Activated CD4-positive, alpha-beta T cell treated with anti-CD3 and anti-CD28 coated beads, Interleukin-2, amount 50 U/mL, for 4 hours (primary cell): ENCODE results near the gene APBB1IP.
"Not testable (repeated sequence)": the region's sequence is repeated elsewhere in the genome, so short reads cannot be mapped to it uniquely, and the experiment has no call there.

Source experiments
- DNase-seq, 2 experiments: peaks; one replicate each; pipeline ENCODE4 v3.0.0-alpha.2; 2020

The APBB1IP gene

GRCh38 chr10:26478061-26478460 lies 39.9 kb downstream of the APBB1IP start:
- no peak for DNase-seq

- DNase-seq, result no peak
These were observed 41.8 kb downstream of the APBB1IP start for GRCh38 chr10:26479766-26480492.

DNA sequence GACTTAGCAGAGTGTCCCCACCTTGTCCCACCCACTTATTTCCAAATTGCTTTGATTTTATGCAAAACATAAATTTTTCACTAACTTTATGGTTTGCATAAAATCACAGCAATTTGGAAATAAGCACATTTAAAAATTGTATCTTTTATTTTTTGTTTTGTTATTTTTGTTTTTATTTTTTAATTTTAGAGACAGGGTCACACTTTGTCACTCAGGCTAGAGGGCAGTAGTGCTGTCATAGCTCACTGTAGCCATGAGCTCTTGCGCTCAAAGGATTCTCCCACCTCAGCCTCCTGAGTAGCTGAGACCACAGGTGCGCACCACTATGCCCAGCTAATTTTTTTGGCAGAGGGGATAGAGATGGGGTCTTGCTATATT lies 43.2 kb downstream of the APBB1IP start:
- no peak for DNase-seq

DNA sequence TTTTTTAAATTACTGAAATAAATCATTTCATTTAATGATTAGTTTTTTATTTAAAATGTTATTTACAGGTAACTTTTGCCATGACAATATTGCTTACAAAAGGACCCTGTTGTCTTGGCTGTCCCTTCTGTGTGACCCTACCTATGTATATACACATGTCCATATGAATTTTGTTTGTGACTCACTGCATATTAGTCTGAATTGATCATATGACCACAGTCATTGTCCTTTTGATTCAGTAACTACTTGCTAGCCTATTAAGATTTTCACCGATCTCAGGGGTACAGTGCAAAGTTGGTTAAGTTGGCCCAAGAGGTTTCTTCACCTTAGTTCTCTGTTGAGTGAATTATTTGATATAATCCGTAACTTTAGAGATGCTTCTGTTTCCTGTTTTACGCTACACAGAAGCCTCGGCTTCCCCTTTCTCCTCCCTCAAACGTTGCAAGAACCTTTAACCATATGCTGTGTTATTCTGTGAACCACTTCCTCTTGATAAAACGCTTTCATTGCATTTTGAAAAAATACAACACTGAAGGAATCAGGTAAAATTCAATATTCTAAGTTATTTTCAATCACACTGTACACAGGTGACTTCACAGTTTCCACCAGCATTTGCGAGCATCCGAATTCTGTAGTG lies 43.9 kb downstream of the APBB1IP start:
- no peak for DNase-seq

- DNase-seq, result no peak
These were observed 45.4 kb downstream of the APBB1IP start for GRCh38 chr10:26483554-26483953.

DNA sequence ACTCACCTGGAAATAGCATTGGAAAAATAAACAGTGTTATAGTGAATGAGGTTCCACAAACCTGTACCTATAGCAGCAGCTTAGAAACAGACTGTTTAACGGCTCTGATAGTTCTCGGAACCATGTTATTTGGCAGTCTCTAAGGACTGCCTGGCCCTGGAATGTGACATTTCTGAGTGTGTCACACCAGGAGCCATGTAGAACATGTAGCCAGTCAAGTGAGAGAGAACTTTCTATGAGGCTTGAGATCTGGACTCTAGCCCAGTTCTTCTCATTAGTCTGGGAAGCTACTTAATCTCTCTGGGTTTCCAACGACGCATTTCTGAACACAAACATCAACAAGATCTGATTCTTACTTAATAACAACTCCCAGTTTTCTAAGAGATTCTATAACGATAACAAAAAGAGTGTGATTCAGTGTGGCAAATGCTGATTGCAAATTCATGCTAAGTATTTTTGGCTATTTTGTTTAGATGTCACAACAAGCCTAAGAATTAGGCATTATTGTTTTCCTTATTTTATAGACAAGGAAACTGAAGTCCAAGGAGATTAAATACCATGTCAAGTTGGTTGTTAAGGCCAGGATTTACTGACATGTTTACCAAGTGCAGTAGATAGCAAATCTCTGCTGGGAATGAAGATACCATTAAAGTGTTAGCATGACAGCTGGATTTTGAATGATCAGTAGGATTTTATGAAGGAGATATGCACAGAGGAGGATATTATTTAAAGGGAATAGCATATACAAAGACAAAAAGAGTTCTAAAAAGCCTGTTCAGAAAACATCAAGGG lies 47.2 kb downstream of the APBB1IP start:
- no peak for DNase-seq

DNA sequence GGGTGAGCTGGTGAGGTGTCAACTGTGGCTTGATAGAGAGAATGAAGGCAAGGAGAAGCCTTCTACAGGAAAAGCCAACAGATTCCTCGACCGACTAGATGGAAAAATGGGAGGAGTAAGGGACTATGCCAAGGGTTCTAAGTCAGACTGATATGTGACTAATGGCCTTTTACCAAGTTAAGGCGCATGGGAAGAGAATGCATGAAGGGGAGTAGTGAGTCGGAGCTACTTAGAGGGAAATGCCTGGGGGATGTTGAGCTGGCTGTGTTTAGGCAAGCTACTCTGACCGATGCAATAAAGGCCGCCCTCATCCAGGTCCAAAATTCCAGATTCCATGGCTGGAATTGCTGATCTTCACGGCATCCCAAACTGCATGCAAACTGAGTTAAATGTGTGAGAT lies 48.2 kb downstream of the APBB1IP start:
- no peak for DNase-seq

DNA sequence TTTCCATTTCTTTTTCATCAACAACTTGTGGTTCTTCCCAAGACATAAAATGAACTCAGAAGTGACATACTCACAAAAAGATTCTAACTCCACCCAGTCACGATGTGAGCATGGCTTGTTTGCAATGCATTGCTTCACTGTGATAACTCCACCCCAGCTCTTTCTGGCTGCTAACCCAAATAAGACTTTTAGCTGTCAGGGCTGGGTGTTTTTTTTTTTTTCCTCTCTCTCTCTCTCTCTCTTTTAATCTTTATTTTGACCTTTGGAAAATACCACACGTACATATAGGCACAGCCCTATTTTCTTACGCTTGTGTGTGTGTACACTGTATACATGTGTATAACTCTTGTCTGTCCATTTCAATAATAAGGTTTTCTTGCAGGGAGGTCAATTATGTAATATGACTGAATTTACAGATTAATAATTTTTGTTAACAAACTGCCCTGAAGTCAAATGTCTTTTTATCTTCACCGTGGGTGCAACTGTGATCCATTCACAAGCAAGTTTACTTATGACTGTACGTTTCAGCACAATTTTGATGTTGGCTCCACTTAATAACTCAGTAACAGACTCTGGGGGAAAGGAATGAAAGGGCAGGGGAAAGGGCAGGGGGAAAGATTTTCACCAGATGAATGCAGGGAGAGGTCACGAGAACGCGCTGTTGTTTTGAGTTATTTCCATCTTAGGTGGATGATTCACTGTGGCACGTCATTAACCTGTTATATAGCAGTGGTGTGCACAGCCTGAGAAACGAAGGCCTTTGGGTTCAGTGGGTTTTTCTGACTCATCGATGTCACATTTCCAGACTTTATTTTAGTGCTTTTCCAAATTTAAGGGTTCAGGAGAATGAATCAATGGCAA lies 49.1 kb downstream of the APBB1IP start:
- peak; percentile 59 to 62 for DNase-seq

DNA sequence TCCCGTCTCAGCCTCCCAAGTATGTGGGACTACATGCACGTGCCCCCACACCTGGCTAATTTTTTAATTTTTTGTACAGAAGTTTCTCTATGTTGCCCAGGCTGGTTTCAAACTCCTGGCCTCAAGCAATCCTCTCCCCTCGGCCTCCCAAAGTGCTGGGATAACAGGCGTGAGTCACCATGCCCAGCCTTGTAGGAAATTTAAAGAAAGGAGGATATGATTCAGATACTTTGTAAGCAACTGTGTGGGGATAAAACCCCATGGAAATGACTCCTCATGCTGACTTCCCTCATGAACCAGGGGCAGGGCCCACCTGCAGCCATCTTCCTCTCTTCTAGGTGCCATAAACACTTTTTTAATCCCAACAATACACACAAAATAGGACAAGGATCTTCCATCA lies 50.2 kb downstream of the APBB1IP start:
- peak; percentile 7 to 21 for DNase-seq

GRCh38 chr10:26489081-26489480 lies 50.9 kb downstream of the APBB1IP start:
- no peak for DNase-seq

DNA sequence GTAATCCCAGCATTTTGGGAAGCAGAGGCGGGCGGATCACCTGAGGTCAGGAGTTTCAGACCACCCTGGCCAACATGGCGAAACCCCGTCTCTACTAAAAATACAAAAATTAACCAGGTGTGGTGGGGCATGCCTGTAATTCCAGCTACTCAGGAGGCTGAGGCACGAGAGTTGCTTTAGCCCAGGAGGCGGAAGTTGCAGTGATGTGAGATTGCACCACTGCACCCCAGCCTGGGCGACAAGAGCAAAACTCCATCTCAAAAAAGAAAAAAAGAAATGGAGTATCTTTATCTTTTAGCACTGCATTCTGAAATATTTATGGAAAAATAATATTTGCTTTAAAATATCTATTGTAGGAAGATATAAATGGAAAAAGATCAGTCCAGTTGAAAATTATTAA lies 52.2 kb downstream of the APBB1IP start:
- DNase-seq, result not testable (repeated sequence)

GRCh38 chr10:26491276-26491675 lies 53.1 kb downstream of the APBB1IP start:
- DNase-seq, result no peak

DNA sequence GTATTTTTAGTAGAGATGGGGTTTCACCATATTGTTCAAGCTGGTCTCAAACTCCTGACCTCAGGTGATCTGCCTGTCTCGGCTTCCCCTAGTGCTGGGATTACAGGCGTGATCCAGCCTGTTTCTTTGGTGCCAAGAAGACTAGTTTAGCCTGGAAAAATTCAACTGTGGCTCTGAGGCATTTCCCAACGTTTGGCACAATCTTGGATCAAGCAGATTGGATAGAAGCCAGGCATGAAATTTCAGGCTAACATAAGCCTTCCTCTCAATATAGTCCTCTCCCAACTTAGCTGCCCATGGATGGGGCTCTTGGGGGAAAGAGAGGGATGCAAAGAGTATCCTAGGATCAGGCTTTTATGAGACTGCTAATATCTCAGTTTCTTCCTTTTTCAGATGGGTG lies 53.8 kb downstream of the APBB1IP start:
- no peak for DNase-seq

- DNase-seq, result not testable (repeated sequence)
These were observed 54.6 kb downstream of the APBB1IP start for GRCh38 chr10:26492725-26493124.

DNA sequence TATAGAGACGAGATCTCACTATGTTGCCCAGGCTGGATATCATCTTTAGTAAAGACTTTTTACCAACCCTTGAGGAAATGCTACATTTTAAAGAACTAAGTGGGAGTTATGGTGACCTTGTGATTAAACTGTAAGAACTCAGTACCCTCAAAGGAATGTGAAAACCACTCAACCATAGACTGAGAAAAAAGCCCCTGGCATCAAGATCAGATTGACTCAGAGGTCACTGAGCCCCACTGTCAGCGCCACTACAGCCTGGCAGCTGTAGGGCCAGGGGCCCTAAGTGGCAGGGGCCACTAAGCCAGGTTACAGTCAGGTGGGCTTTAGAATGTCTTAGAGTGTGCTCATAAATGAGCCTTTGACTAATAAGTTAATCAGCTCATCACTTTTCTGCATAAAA lies 55.9 kb downstream of the APBB1IP start:
- DNase-seq, result no peak

DNA sequence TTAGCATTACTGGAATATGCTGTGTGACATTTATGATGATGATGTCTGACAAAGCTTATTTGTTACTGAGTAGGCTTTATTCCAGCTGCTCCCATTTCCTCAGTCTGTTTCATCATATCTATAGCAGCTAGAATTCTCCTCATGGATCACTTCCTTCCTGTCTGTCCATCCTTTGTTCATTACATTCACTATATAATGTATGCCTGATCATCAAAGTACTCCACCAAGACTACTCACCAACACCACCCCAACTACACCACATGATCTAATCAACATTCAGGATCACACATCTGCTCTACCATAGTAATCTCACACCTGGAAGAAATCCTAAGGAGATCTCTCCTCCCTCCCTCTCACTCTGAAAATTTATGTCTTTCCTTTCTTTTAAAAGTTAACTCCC lies 61.3 kb downstream of the APBB1IP start:
- no peak for DNase-seq

GRCh38 chr10:26502986-26503385 lies 64.8 kb downstream of the APBB1IP start:
- DNase-seq, result no peak

GRCh38 chr10:26503911-26504310 lies 65.8 kb downstream of the APBB1IP start:
- peak in 1 of 2 experiments; percentile 23 for DNase-seq

DNA sequence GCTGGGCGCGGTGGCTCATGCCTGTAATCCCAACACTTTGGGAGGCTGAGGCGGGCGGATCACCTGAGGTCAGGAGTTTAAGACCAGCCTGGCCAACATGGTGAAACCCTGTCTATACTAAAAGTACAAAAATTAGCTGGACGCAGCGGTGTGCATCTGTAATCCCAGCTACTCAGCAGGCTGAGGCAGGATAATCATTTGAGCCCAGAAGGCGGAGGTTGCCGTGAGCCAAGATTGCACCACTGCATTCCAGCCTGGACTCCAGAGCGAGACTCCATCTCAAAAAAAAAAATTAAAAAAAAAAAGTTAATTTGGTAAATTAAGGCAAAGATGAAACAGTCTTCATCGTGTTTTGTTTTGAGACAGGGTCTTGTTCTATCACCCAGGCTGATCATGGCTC lies 66.3 kb downstream of the APBB1IP start:
- DNase-seq, result not testable (repeated sequence)

DNA sequence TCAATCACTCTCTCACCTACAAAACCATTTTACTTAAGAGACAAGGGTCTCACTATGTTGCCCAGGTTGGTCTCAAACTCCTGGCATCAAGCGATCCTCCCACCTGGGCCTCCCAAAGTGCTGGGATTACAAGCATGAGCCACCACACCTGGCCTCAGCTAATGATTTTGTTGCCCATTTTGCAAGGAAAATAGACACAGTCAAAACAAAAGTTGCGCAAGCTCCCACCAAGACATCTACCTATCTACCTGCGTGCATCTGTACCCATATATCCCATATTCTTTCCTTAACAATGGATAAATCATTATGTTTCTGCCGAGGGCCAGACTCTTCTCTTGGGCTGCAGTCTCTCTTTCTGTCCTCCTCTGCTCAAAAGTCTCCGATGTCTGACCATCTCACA lies 67.3 kb downstream of the APBB1IP start:
- DNase-seq, result no peak

DNA sequence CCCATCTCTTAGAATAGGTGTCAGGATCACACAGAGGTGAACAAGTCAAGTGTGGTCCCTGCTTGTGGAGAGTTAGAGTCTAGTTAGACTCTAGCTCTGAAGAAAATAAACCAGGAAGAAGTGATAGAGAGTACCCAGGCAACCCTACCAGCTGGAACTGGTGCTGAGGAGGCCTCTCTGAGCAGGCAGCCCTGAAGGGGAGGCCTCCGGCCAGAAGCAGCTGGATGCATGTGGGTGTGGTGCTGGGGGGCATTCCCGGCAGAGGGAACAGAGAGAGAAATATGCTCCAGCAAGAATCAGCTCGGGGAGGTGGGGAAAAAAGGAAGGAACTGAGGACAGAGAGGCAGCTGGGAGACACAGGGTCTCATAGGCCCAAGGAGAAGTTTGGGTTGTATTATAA lies 68.6 kb downstream of the APBB1IP start:
- DNase-seq, result no peak

- no peak for DNase-seq
These were observed 69.3 kb downstream of the APBB1IP start for GRCh38 chr10:26507441-26507840.

DNA sequence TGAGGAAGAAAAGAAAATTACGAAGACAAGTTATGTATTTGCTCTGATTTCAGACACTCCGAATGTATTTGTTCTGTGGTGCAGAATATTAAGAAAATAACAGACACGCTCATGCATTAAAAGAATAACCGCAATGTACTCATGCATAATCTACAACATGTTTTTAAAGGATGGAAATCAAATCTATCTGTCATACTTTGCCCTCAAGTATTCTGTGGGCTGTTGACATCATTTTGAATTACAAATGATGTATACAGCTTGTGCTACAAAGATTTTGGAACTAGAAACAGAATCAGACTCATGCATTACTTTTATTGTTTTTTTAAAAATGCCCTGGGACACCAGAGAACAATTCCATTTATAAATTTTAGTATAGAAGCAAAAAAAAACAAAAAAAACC lies 69.9 kb downstream of the APBB1IP start:
- no peak for DNase-seq
